HepG2 (cell line): Measurements from ENCODE around the gene AP4E1. TPM values are rescaled to one million over a fixed set of nuclear protein-coding genes. Genes with fewer than 3 reads are reported as not detected.

Experiments used
- ARNT2 ChIP-seq: sonication (generic); formaldehyde crosslinking; IDR thresholded peaks from 2 replicates; pipeline ENCODE4 v1.8.0; 2022; ENCODE audit warnings: mild to moderate bottlenecking, low read depth, missing genetic modification reagents, moderate library complexity
- ETS1 ChIP-seq: sonication (generic); formaldehyde crosslinking; IDR thresholded peaks from 2 replicates; pipeline ENCODE4 v1.4.0; 2020; ENCODE audit warnings: missing genetic modification reagents
- FOXO4 ChIP-seq: sonication (generic); formaldehyde crosslinking; conservative IDR thresholded peaks from 2 replicates; pipeline ENCODE4 v1.8.1; 2023; ENCODE audit warnings: missing genetic modification reagents
- MED8 ChIP-seq: sonication (generic); formaldehyde crosslinking; IDR thresholded peaks from 2 replicates; pipeline ENCODE4 v1.8.1; 2023; ENCODE audit warnings: mild to moderate bottlenecking, missing genetic modification reagents; ENCODE audit not compliant: insufficient replicate concordance
- RBFOX2 ChIP-seq: fragments of 200-400 bp; formaldehyde crosslinking; IDR thresholded peaks from 2 replicates; pipeline ENCODE4 v1.6.1; 2017; ENCODE audit warnings: low read depth, mild to moderate bottlenecking, low read length
- SOX13 ChIP-seq, 3 experiments: fragments of 450-650 bp in 1 of 3; sonication (generic) in 1 of 3; formaldehyde crosslinking in 1 of 3; IDR thresholded peaks in 2 of 3; conservative IDR thresholded peaks in 1 of 3; 2 replicates each; pipeline versions ENCODE4 v1.5.0 to v1.6.1; 2016 to 2020; ENCODE audit warnings: antibody characterized with exemption in 1 of 3, mild to moderate bottlenecking in 1 of 3, missing compliant biosample characterization in 1 of 3, missing genetic modification reagents in 1 of 3, moderate library complexity in 1 of 3
- ZGPAT ChIP-seq: IDR thresholded peaks from 2 replicates; pipeline ENCODE4 v1.6.1; 2016; ENCODE audit warnings: mild to moderate bottlenecking
- ZNF251 ChIP-seq: sonication (generic); formaldehyde crosslinking; IDR thresholded peaks from 2 replicates; pipeline ENCODE4 v1.9.0; 2021; ENCODE audit warnings: mild to moderate bottlenecking, missing genetic modification reagents
- ZNF354B ChIP-seq: sonication (generic); formaldehyde crosslinking; IDR thresholded peaks from 2 replicates; pipeline ENCODE4 v1.8.0; 2022; ENCODE audit warnings: mild to moderate bottlenecking, missing genetic modification reagents
- ZNF441 ChIP-seq: sonication (generic); formaldehyde crosslinking; IDR thresholded peaks from 2 replicates; pipeline ENCODE4 v1.7.0; 2021; ENCODE audit warnings: missing genetic modification reagents, borderline replicate concordance
- ZNF446 ChIP-seq: sonication (generic); formaldehyde crosslinking; IDR thresholded peaks from 2 replicates; pipeline ENCODE4 v1.5.0; 2020; ENCODE audit warnings: mild to moderate bottlenecking, missing genetic modification reagents
- ZNF761 ChIP-seq: sonication (generic); formaldehyde crosslinking; conservative IDR thresholded peaks from 2 replicates; pipeline ENCODE4 v1.4.0; 2020; ENCODE audit warnings: mild to moderate bottlenecking, missing genetic modification reagents
- polyA plus RNA-seq, 8 experiments: library from polyadenylated mRNA; depleted of rRNA in 3 of 8; stranded (reverse) in 7 of 8; unstranded in 1 of 8; fragments of >200 nt; fragmentation: Illumina TruSeq in 4 of 8; extraction: Trizol in 4 of 8; gene quantifications; 2 replicates each; pipeline versions ENCODE4 v1.2.1 to v1.2.3, GENCODE V29; 2011 to 2016; ENCODE audit warnings: low read depth in 4 of 8, missing spikeins in 1 of 8, mixed read lengths in 1 of 8; ENCODE audit not compliant: insufficient read depth in 1 of 8
- total RNA-seq, 5 experiments: library from RNA; depleted of rRNA; stranded (reverse); fragments of >200 nt; fragmentation: Illumina TruSeq; extraction: Trizol; gene quantifications; 2 replicates each; pipeline ENCODE4 v1.2.3, GENCODE V29; 2016; ENCODE audit warnings: low read depth in 1 of 5

Gene AP4E1
- total and polyA plus RNA-seq, 2 of the 13 experiments (the other 11 are each of a cell fraction or from before 2014, with no cell fraction given) = 2.2 to 7.8 TPM

GRCh38 chr15:50904211-50904610 is 4.3 kb upstream of the AP4E1 start (continued):
- TF ChIP-seq ZGPAT (CRISPR knock-in tag) (no peak), ZNF441 (CRISPR knock-in tag) (no peak), FOXO4 (no peak), ARNT2 (CRISPR knock-in tag) (no peak), RBFOX2 (no peak), SOX13 (IDR thresholded peaks at IDR 0.05) (no peak), SOX13 (CRISPR knock-in tag; conservative IDR thresholded peaks at IDR 0.05 in 1 of 2, IDR thresholded peaks at IDR 0.05 in 1 of 2) (no peak), ZNF251 (CRISPR knock-in tag) (no peak), ZNF761 (CRISPR knock-in tag) (no peak), ETS1 (CRISPR knock-in tag) (no peak), MED8 (CRISPR knock-in tag) (no peak), ZNF446 (CRISPR knock-in tag) (no peak), ZNF354B (no peak)
